B cell (primary cell): Measurements from ENCODE around the gene MGST1.

Experiments used
- CTCF ChIP-seq: fragments of 200-600 bp; IDR thresholded peaks from one replicate; pipeline ENCODE4 v1.8.0; 2022; ENCODE audit warnings: antibody characterized with exemption, mild to moderate bottlenecking
- EZH2 ChIP-seq: IDR thresholded peaks from 2 replicates; pipeline ENCODE4 v1.6.1; 2012; ENCODE audit warnings: borderline replicate concordance, low read depth, mild to moderate bottlenecking, moderate library complexity, low read length; ENCODE audit not compliant: insufficient read depth, poor library complexity, severe bottlenecking

GRCh38 chr12:16323638-16324037 is 23.8 kb upstream of the MGST1 start:
- TF ChIP-seq CTCF (no peak), EZH2 (no peak)
